GM23338 (cell line): Measurements from ENCODE around the gene KSR2. TPM values are rescaled to one million over a fixed set of nuclear protein-coding genes. Genes with fewer than 3 reads are reported as not detected.

Experiments
- ATAC-seq: fragments of 200-7000 bp; cut with Tn5 transposase; 3 replicates; pipeline ENCODE4 v1.9.1; 2020
- DNase-seq: peaks from one replicate; pipeline ENCODE4 v3.0.0-alpha.2; 2015; ENCODE audit warnings: low spot score
- H2AFZ ChIP-seq: fragments of 200-600 bp; sonication (generic); 2 replicates; pipeline ENCODE4 v1.8.0; 2016; ENCODE audit warnings: antibody characterized with exemption, mild to moderate bottlenecking, moderate library complexity
- H3F3A ChIP-seq: fragments of 200-600 bp; sonication (generic); replicated peaks from 2 replicates; pipeline ENCODE4 v1.8.0; 2017; ENCODE audit warnings: antibody characterized with exemption, mixed run types, low read depth
- H3K27ac ChIP-seq: fragments of 200-600 bp; sonication (generic); 2 replicates; pipeline ENCODE4 v1.6.1; 2016; ENCODE audit warnings: low read depth
- H3K27me3 ChIP-seq: fragments of 200-600 bp; sonication (generic); 2 replicates; pipeline ENCODE4 v1.8.0; 2016; ENCODE audit warnings: mild to moderate bottlenecking, mixed run types, moderate library complexity; ENCODE audit not compliant: insufficient read depth
- H3K36me3 ChIP-seq: fragments of 200-600 bp; sonication (generic); 2 replicates; pipeline ENCODE4 v1.8.0; 2016; ENCODE audit warnings: mild to moderate bottlenecking; ENCODE audit not compliant: insufficient read depth
- H3K4me1 ChIP-seq: fragments of 200-600 bp; sonication (generic); 2 replicates; pipeline ENCODE4 v1.8.0; 2016; ENCODE audit warnings: mild to moderate bottlenecking, moderate library complexity; ENCODE audit not compliant: insufficient read depth
- H3K4me2 ChIP-seq: fragments of 200-600 bp; sonication (generic); 2 replicates; pipeline ENCODE4 v1.7.1; 2017; ENCODE audit warnings: mixed run types
- H3K4me3 ChIP-seq: fragments of 200-600 bp; sonication (generic); 2 replicates; pipeline ENCODE4 v1.6.1; 2016; ENCODE audit warnings: mixed run types
- H3K79me2 ChIP-seq: fragments of 200-600 bp; sonication (generic); replicated peaks from 2 replicates; pipeline ENCODE4 v1.8.0; 2017; ENCODE audit warnings: mild to moderate bottlenecking; ENCODE audit not compliant: insufficient read depth
- H3K9me2 ChIP-seq: fragments of 200-600 bp; sonication (generic); 2 replicates; pipeline ENCODE4 v1.8.0; 2017; ENCODE audit not compliant: insufficient read depth
- H4K20me1 ChIP-seq: fragments of 200-600 bp; sonication (generic); replicated peaks from 2 replicates; pipeline ENCODE4 v1.8.0; 2017; ENCODE audit warnings: mild to moderate bottlenecking; ENCODE audit not compliant: insufficient read depth
- H3K27ac Mint-ChIP-seq: 2 replicates; pipeline ENCODE4 v1.8.0; 2020; ENCODE audit warnings: inconsistent platforms, mild to moderate bottlenecking, moderate library complexity, mixed read lengths
- H3K27me3 Mint-ChIP-seq: 3 replicates; pipeline ENCODE4 v1.8.0; 2022; ENCODE audit warnings: low read depth, mild to moderate bottlenecking, moderate library complexity, mixed read lengths, inconsistent platforms; ENCODE audit not compliant: insufficient read depth, poor library complexity
- H3K36me3 Mint-ChIP-seq: 3 replicates; pipeline ENCODE4 v1.8.0; 2021; ENCODE audit warnings: low read depth, mild to moderate bottlenecking, inconsistent platforms, moderate library complexity, mixed read lengths
- H3K4me1 Mint-ChIP-seq: 3 replicates; pipeline ENCODE4 v1.8.0; 2020; ENCODE audit warnings: mild to moderate bottlenecking, inconsistent platforms, mixed read lengths
- H3K4me3 Mint-ChIP-seq: 3 replicates; pipeline ENCODE4 v1.8.0; 2021; ENCODE audit warnings: moderate library complexity, mild to moderate bottlenecking, inconsistent platforms, mixed read lengths
- H3K9me3 Mint-ChIP-seq: 3 replicates; pipeline ENCODE4 v1.8.0; 2020; ENCODE audit warnings: moderate library complexity, mild to moderate bottlenecking, inconsistent platforms, mixed read lengths
- ETS1 ChIP-seq: IDR thresholded peaks from 2 replicates; pipeline ENCODE4 v1.6.1; 2016; ENCODE audit warnings: antibody characterized with exemption
- NANOG ChIP-seq: IDR thresholded peaks from 2 replicates; pipeline ENCODE4 v1.6.1; 2016; ENCODE audit warnings: antibody characterized with exemption, borderline replicate concordance
- POLR2AphosphoS5 ChIP-seq: IDR thresholded peaks from 2 replicates; pipeline ENCODE4 v1.6.1; 2016; ENCODE audit warnings: antibody characterized with exemption, low read depth
- REST ChIP-seq: IDR thresholded peaks from one replicate; pipeline ENCODE4 v1.6.1; 2018; ENCODE audit warnings: antibody characterized with exemption; ENCODE audit not compliant: unreplicated experiment
- STAT1 ChIP-seq: IDR thresholded peaks from one replicate; pipeline ENCODE4 v1.6.1; 2016; ENCODE audit warnings: antibody characterized with exemption; ENCODE audit not compliant: unreplicated experiment
- ZNF331 ChIP-seq: fragments of 250-450 bp; sonication (Bioruptor Pico); IDR thresholded peaks from 2 replicates; pipeline ENCODE4 v1.5.0; 2020; ENCODE audit warnings: low read depth, mild to moderate bottlenecking, moderate library complexity
- ZNF462 ChIP-seq: fragments of 250-450 bp; sonication (Bioruptor Pico); IDR thresholded peaks from 2 replicates; pipeline ENCODE4 v1.5.0; 2020; ENCODE audit warnings: mild to moderate bottlenecking, moderate library complexity
- polyA plus RNA-seq: library from polyadenylated mRNA; unstranded; fragments of >200 nt; fragmentation: Nextera tagmentation; extraction: Ambion mirVana; gene quantifications from 2 replicates; pipeline ENCODE4 v1.2.1, GENCODE V29; 2016
- total RNA-seq: library from RNA; depleted of rRNA; stranded (reverse); fragments of >200 nt; shearing (Covaris generic); gene quantifications from 2 replicates; pipeline ENCODE4 v1.2.3, GENCODE V29; 2014

KSR2 gene
- total and polyA plus RNA-seq, 2 experiments from 2014 or later, result 1.1 to 2.7 TPM

- Mint-ChIP-seq H3K27me3 (peaks cover 2% of the 10 kb centered on the region), H3K4me1 (peaks cover 4% of the 10 kb centered on the region; the same call in 1 of the 3 replicates), H3K9me3 (no peaks in the 10 kb centered on the region)
Observed at GRCh38 chr12:117643971-117644370, 324.8 kb downstream of the KSR2 start.

More at GRCh38 chr12:117643971-117644370, 324.8 kb downstream of the KSR2 start:
- TF ChIP-seq ZNF331 (CRISPR knock-in tag) (no peak), POLR2AphosphoS5 (no peak), REST (no peak), NANOG (no peak), ZNF462 (no peak), STAT1 (no peak), ETS1 (no peak)
- H3K4me1 ChIP-seq, result peaks cover 4% of the 10 kb centered on the region; the same call in 1 of the 2 replicates
- no peak overlapping the region for H2AFZ ChIP-seq
- no peaks in the 10 kb centered on the region for H3K9me2 ChIP-seq
- H3K4me2 ChIP-seq, result no peak overlapping the region
- no peaks in the 10 kb centered on the region for H3F3A ChIP-seq
- Mint-ChIP-seq H3K27ac (no peak overlapping the region), H3K4me3 (no peak overlapping the region), H3K36me3 (no peaks in the 10 kb centered on the region)
- ATAC-seq (no peak), DNase-seq (no peak)
- H4K20me1 ChIP-seq, result no peaks in the 10 kb centered on the region; the same call in 1 of the 2 replicates
- no peaks in the 10 kb centered on the region for H3K27me3 ChIP-seq
- H3K4me3 ChIP-seq, result no peak overlapping the region
- H3K36me3 ChIP-seq, result no peaks in the 10 kb centered on the region
- H3K27ac ChIP-seq, result no peak overlapping the region
- no peaks in the 10 kb centered on the region for H3K79me2 ChIP-seq
